Activated CD4-positive, alpha-beta T cell treated with anti-CD3 and anti-CD28 coated beads for 4 hours (primary cell): Measurements from ENCODE around the gene CCDC137.

Experiments
- DNase-seq, 2 donors: peaks; one replicate each; pipeline ENCODE4 v3.0.0-alpha.2; 2020

CCDC137 gene

GRCh38 chr17:81703747-81704654 is 37.5 kb downstream of the CCDC137 start:
- DNase-seq: no peak

- DNase-seq: no peak
Measured at GRCh38 chr17:81705518-81706231, 39.1 kb downstream of the CCDC137 start.

- no peak for DNase-seq
Measured at GRCh38 chr17:81706232-81706611, 39.7 kb downstream of the CCDC137 start.

GRCh38 chr17:81706757-81707624 is 40.5 kb downstream of the CCDC137 start:
- no peak for DNase-seq

- DNase-seq: no peak
Measured at GRCh38 chr17:81707725-81708646, 41.4 kb downstream of the CCDC137 start.

- no peak for DNase-seq
Measured at GRCh38 chr17:81708739-81709185, 42.2 kb downstream of the CCDC137 start.

GRCh38 chr17:81710514-81711308 is 44.2 kb downstream of the CCDC137 start:
- DNase-seq: no peak

GRCh38 chr17:81711814-81712467 is 45.4 kb downstream of the CCDC137 start, which contains the start of gene SLC25A10:
TSS of gene SLC25A10 (plus strand) at chr17:81712284. CDS start at chr17:81712427, 143 bp downstream.
- peak; percentile 70 to 81 for DNase-seq

- no peak for DNase-seq
Measured at GRCh38 chr17:81712468-81713003, 46.0 kb downstream of the CCDC137 start.

- DNase-seq: no peak
Measured at GRCh38 chr17:81713004-81713555, 46.5 kb downstream of the CCDC137 start.

- DNase-seq: no peak
Measured at GRCh38 chr17:81713556-81714411, 47.2 kb downstream of the CCDC137 start.

GRCh38 chr17:81714412-81715106 is 48.0 kb downstream of the CCDC137 start:
- no peak for DNase-seq

- no peak for DNase-seq
Measured at GRCh38 chr17:81715107-81715871, 48.8 kb downstream of the CCDC137 start.

GRCh38 chr17:81715872-81716673 is 49.5 kb downstream of the CCDC137 start:
- no peak for DNase-seq

GRCh38 chr17:81716674-81716996 is 50.1 kb downstream of the CCDC137 start:
- no peak for DNase-seq

- DNase-seq: no peak
Measured at GRCh38 chr17:81717049-81717765, 50.7 kb downstream of the CCDC137 start.
